SK-N-SH treated with all-trans-retinoic acid at 6 μM for 48 hours (cell line): Measurements from ENCODE around the gene NDUFA13.

Experiments
- ATAC-seq: fragments of 200-7000 bp; cut with Tn5 transposase; 3 replicates; pipeline ENCODE4 v1.9.1; 2020; ENCODE audit warnings: mild to moderate bottlenecking, moderate library complexity
- ARNTL ChIP-seq: fragments of 450-650 bp; formaldehyde crosslinking; IDR thresholded peaks from 2 replicates; pipeline ENCODE4 v1.5.0; 2020; ENCODE audit warnings: low read depth, mild to moderate bottlenecking, moderate library complexity, borderline replicate concordance
- BACH2 ChIP-seq: fragments of 250-450 bp; sonication (Bioruptor Pico); IDR thresholded peaks from 2 replicates; pipeline ENCODE4 v1.9.0; 2021; ENCODE audit warnings: mild to moderate bottlenecking, borderline replicate concordance
- CSDC2 ChIP-seq: fragments of 250-450 bp; sonication (Bioruptor Pico); IDR thresholded peaks from 2 replicates; pipeline ENCODE4 v1.5.0; 2020; ENCODE audit warnings: mild to moderate bottlenecking, moderate library complexity
- ESRRG ChIP-seq: fragments of 250-450 bp; sonication (Bioruptor Pico); IDR thresholded peaks from 2 replicates; pipeline ENCODE4 v1.6.1; 2021; ENCODE audit warnings: mild to moderate bottlenecking
- GLIS3 ChIP-seq: fragments of 250-450 bp; sonication (Bioruptor Pico); IDR thresholded peaks from 2 replicates; pipeline ENCODE4 v1.5.0; 2020; ENCODE audit warnings: mild to moderate bottlenecking, moderate library complexity
- ISL1 ChIP-seq: fragments of 250-450 bp; sonication (Bioruptor Pico); IDR thresholded peaks from 2 replicates; pipeline ENCODE4 v2.1.2; 2022; ENCODE audit warnings: mild to moderate bottlenecking, moderate library complexity
- PPARA ChIP-seq: fragments of 250-450 bp; sonication (Bioruptor Pico); IDR thresholded peaks from 2 replicates; pipeline ENCODE4 v1.5.0; 2020; ENCODE audit warnings: mild to moderate bottlenecking, borderline replicate concordance
- RARB ChIP-seq: fragments of 250-450 bp; sonication (Bioruptor Pico); IDR thresholded peaks from 2 replicates; pipeline ENCODE4 v1.8.0; 2021; ENCODE audit warnings: mild to moderate bottlenecking, moderate library complexity
- SNAI2 ChIP-seq: fragments of 250-450 bp; sonication (Bioruptor Pico); IDR thresholded peaks from 2 replicates; pipeline ENCODE4 v1.5.0; 2020; ENCODE audit warnings: mild to moderate bottlenecking, moderate library complexity
- TOX ChIP-seq: fragments of 250-450 bp; sonication (Bioruptor Pico); IDR thresholded peaks from 2 replicates; pipeline ENCODE4 v1.8.0; 2021; ENCODE audit warnings: mild to moderate bottlenecking, moderate library complexity, borderline replicate concordance
- ZC3H10 ChIP-seq: fragments of 250-450 bp; sonication (Bioruptor Pico); IDR thresholded peaks from 2 replicates; pipeline ENCODE4 v1.5.1; 2021; ENCODE audit warnings: mild to moderate bottlenecking, moderate library complexity
- ZFP3 ChIP-seq: fragments of 250-450 bp; sonication (Bioruptor Pico); IDR thresholded peaks from 2 replicates; pipeline ENCODE4 v1.5.0; 2020; ENCODE audit warnings: mild to moderate bottlenecking, moderate library complexity
- ZFP30 ChIP-seq: fragments of 450-650 bp; formaldehyde crosslinking; IDR thresholded peaks from 2 replicates; pipeline ENCODE4 v1.5.0; 2022; ENCODE audit warnings: mild to moderate bottlenecking, moderate library complexity
- ZNF565 ChIP-seq: fragments of 450-650 bp; formaldehyde crosslinking; conservative IDR thresholded peaks from 2 replicates; pipeline ENCODE4 v1.5.0; 2020; ENCODE audit warnings: low read depth, mild to moderate bottlenecking, moderate library complexity
- ZNF70 ChIP-seq: fragments of 450-650 bp; formaldehyde crosslinking; IDR thresholded peaks from 2 replicates; pipeline ENCODE4 v1.5.0; 2020; ENCODE audit warnings: mild to moderate bottlenecking, moderate library complexity
- ZNF8 ChIP-seq: fragments of 450-650 bp; formaldehyde crosslinking; IDR thresholded peaks from 2 replicates; pipeline ENCODE4 v1.5.0; 2020; ENCODE audit warnings: mild to moderate bottlenecking, moderate library complexity
- TF ChIP-seq, protein P1 (sequence below): fragments of 250-450 bp; sonication (Bioruptor Pico); IDR thresholded peaks from 2 replicates; pipeline ENCODE4 v1.8.0; 2021; ENCODE audit warnings: low read depth, mild to moderate bottlenecking, moderate library complexity, borderline replicate concordance
- TF ChIP-seq, protein P2 (sequence below): fragments of 250-450 bp; sonication (Bioruptor Pico); IDR thresholded peaks from 2 replicates; pipeline ENCODE4 v1.5.1; 2020; ENCODE audit warnings: low read depth, mild to moderate bottlenecking, moderate library complexity
- TF ChIP-seq, protein P3 (sequence below): fragments of 250-450 bp; sonication (Bioruptor Pico); IDR thresholded peaks from 2 replicates; pipeline ENCODE4 v1.5.1; 2021; ENCODE audit warnings: mild to moderate bottlenecking, moderate library complexity
- TF ChIP-seq, protein P4 (sequence below): fragments of 250-450 bp; sonication (Bioruptor Pico); IDR thresholded peaks from 2 replicates; pipeline ENCODE4 v1.8.0; 2020; ENCODE audit warnings: mild to moderate bottlenecking, moderate library complexity, borderline replicate concordance
- TF ChIP-seq, protein P5 (sequence below): fragments of 250-450 bp; sonication (Bioruptor Pico); IDR thresholded peaks from 2 replicates; pipeline ENCODE4 v1.5.0; 2020; ENCODE audit warnings: mild to moderate bottlenecking, moderate library complexity

NDUFA13 gene

DNA sequence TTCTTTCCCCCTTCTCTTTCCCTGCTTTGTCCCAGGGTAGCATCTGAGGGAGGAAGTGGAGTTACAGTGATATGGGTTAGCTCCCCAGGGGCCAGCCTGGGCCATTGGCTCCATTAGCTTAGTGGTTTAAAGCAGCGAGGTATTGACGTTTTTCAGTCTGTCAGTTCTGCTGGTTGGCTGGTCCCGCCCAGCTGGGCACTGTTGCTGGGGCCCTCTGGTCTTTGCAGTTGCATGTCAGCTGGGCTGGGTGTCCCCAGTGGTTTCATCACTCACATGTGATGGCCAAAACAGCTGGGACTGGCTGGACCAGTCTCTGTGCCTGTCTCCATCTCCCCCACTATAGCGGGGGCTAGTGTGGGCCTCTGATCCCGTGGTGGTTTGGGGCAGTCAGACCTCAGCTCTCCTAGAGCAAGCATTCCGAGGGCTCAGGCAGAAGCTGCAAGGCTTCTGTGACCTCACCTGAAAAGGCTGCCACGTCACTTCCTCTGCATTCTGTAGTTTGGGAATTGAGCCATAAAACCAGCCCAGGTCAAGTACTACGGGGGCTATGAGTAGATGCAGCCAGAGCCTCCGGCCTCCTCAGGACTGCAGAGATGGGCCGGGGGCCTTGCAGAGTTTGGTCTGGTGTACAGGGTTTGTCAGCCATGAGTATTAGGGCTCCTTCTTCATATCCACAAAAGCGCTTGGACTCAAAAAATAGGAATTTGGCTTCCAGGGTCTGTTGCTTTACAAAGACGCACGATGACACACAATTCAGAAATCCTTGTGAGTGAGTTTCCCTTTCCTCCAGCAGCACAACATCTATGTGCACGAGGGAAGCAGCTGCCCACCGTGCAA is 30.6 kb upstream of the NDUFA13 start:
- ATAC-seq: no peak
- no peak for TF ChIP-seq ISL1 (CRISPR knock-in tag)
- TF ChIP-seq, protein P1, sequence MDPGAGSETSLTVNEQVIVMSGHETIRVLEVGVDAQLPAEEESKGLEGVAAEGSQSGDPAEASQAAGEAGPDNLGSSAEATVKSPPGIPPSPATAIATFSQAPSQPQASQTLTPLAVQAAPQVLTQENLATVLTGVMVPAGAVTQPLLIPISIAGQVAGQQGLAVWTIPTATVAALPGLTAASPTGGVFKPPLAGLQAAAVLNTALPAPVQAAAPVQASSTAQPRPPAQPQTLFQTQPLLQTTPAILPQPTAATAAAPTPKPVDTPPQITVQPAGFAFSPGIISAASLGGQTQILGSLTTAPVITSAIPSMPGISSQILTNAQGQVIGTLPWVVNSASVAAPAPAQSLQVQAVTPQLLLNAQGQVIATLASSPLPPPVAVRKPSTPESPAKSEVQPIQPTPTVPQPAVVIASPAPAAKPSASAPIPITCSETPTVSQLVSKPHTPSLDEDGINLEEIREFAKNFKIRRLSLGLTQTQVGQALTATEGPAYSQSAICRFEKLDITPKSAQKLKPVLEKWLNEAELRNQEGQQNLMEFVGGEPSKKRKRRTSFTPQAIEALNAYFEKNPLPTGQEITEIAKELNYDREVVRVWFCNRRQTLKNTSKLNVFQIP (CRISPR knock-in tag): no peak
- TF ChIP-seq, all 23 proteins: peak for 0

DNA sequence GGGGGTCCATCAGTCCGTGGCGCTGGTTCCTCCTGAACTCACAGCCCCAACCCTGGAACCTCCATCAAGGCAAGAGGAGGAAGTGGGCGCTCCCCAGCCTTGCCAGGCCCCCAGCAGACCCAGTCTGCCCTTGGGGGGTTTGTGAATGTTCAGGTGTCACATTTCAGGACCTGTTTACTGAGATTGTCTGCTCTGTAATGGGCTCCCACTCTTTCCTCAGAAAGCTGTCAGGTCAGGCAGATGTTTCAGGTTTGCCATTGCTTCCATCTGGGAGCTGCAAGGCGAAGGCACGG is 30.1 kb upstream of the NDUFA13 start:
- ATAC-seq: no peak
- TF ChIP-seq GLIS3 (CRISPR knock-in tag) (no peak), RARB (CRISPR knock-in tag) (no peak), ZFP30 (CRISPR knock-in tag) (no peak), CSDC2 (CRISPR knock-in tag) (no peak), ZNF70 (no peak), ZC3H10 (CRISPR knock-in tag) (no peak), ARNTL (CRISPR knock-in tag) (no peak), ESRRG (CRISPR knock-in tag) (no peak), BACH2 (no peak), TOX (CRISPR knock-in tag) (no peak), SNAI2 (CRISPR knock-in tag) (no peak), PPARA (CRISPR knock-in tag) (no peak), ZNF565 (CRISPR knock-in tag) (no peak), ZNF8 (CRISPR knock-in tag) (no peak), ZFP3 (CRISPR knock-in tag) (no peak)
- TF ChIP-seq, protein P2, sequence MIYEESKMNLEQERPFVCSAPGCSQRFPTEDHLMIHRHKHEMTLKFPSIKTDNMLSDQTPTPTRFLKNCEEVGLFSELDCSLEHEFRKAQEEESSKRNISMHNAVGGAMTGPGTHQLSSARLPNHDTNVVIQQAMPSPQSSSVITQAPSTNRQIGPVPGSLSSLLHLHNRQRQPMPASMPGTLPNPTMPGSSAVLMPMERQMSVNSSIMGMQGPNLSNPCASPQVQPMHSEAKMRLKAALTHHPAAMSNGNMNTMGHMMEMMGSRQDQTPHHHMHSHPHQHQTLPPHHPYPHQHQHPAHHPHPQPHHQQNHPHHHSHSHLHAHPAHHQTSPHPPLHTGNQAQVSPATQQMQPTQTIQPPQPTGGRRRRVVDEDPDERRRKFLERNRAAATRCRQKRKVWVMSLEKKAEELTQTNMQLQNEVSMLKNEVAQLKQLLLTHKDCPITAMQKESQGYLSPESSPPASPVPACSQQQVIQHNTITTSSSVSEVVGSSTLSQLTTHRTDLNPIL: no peak
- TF ChIP-seq, protein P3, sequence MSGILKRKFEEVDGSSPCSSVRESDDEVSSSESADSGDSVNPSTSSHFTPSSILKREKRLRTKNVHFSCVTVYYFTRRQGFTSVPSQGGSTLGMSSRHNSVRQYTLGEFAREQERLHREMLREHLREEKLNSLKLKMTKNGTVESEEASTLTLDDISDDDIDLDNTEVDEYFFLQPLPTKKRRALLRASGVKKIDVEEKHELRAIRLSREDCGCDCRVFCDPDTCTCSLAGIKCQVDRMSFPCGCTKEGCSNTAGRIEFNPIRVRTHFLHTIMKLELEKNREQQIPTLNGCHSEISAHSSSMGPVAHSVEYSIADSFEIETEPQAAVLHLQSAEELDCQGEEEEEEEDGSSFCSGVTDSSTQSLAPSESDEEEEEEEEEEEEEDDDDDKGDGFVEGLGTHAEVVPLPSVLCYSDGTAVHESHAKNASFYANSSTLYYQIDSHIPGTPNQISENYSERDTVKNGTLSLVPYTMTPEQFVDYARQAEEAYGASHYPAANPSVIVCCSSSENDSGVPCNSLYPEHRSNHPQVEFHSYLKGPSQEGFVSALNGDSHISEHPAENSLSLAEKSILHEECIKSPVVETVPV (CRISPR knock-in tag): no peak
- TF ChIP-seq, protein P4, sequence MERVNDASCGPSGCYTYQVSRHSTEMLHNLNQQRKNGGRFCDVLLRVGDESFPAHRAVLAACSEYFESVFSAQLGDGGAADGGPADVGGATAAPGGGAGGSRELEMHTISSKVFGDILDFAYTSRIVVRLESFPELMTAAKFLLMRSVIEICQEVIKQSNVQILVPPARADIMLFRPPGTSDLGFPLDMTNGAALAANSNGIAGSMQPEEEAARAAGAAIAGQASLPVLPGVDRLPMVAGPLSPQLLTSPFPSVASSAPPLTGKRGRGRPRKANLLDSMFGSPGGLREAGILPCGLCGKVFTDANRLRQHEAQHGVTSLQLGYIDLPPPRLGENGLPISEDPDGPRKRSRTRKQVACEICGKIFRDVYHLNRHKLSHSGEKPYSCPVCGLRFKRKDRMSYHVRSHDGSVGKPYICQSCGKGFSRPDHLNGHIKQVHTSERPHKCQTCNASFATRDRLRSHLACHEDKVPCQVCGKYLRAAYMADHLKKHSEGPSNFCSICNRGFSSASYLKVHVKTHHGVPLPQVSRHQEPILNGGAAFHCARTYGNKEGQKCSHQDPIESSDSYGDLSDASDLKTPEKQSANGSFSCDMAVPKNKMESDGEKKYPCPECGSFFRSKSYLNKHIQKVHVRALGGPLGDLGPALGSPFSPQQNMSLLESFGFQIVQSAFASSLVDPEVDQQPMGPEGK: no peak
- TF ChIP-seq, protein P5, sequence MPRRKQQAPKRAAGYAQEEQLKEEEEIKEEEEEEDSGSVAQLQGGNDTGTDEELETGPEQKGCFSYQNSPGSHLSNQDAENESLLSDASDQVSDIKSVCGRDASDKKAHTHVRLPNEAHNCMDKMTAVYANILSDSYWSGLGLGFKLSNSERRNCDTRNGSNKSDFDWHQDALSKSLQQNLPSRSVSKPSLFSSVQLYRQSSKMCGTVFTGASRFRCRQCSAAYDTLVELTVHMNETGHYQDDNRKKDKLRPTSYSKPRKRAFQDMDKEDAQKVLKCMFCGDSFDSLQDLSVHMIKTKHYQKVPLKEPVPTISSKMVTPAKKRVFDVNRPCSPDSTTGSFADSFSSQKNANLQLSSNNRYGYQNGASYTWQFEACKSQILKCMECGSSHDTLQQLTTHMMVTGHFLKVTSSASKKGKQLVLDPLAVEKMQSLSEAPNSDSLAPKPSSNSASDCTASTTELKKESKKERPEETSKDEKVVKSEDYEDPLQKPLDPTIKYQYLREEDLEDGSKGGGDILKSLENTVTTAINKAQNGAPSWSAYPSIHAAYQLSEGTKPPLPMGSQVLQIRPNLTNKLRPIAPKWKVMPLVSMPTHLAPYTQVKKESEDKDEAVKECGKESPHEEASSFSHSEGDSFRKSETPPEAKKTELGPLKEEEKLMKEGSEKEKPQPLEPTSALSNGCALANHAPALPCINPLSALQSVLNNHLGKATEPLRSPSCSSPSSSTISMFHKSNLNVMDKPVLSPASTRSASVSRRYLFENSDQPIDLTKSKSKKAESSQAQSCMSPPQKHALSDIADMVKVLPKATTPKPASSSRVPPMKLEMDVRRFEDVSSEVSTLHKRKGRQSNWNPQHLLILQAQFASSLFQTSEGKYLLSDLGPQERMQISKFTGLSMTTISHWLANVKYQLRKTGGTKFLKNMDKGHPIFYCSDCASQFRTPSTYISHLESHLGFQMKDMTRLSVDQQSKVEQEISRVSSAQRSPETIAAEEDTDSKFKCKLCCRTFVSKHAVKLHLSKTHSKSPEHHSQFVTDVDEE (CRISPR knock-in tag): no peak

DNA sequence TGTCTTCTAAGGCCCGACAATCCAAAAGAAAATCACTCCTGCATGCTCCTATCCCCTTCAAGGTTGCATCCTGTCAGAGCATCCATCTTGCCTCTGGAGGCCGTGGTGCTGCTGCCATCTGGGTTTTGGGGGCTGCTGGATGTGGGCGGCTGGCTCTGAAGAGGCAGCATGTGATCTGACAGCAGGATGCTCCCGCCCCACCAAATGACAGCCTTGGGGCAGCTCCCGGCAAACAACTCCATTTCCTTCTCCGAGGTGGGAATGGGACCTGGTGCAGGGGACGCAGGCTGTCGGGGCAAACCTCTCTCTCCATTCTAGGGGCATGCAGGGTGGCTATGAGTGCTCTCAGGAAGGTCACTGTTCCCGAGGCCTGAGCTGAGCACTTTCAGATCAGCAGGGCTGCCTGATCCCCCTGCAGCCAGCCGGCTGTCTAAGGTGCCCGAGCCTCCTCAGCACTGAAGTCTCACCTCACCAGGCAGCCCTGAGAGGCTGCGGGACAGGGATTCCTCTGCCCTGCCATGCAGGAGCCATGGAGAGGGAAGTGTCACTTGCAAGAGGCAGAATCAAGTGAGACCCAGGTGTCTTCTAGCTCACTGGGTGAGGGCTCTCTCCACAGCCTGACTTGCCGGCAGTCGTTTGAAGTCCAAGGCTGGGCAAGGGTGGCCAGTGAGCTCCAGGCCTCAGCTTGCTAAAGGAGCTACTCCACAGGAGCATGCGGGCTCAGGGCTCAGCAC is 29.5 kb upstream of the NDUFA13 start:
- no peak for ATAC-seq
- TF ChIP-seq ZNF70 (no peak), ZNF565 (CRISPR knock-in tag) (no peak)
